Tibial artery (tissue), 4 donors: ENCODE results near the gene MPLKIP.
"Not testable (repeated sequence)": the region's sequence is repeated elsewhere in the genome, so short reads cannot be mapped to it uniquely, and the experiment has no call there.

ENCODE experiments used
- DNase-seq, 2 donors: peaks; one replicate each; pipeline ENCODE4 v3.0.0-alpha.2; 2019
- H3K27ac ChIP-seq, 2 donors: fragments of 200-600 bp; sonication (generic) in 1 of 2; 1 replicate in 1 of 2; 2 replicates in 1 of 2; pipeline ENCODE4 v1.5.1; 2018 to 2019; ENCODE audit warnings: mild to moderate bottlenecking in 1 of 2
- H3K27me3 ChIP-seq, 2 donors: fragments of 200-600 bp; sonication (generic) in 1 of 2; one replicate each; pipeline versions ENCODE4 v1.5.1 to v1.6.0; 2016 to 2019
- H3K36me3 ChIP-seq, 3 donors: fragments of 200-600 bp; sonication (generic) in 2 of 3; one replicate each; pipeline ENCODE4 v1.5.1; 2016 to 2019; ENCODE audit warnings: mild to moderate bottlenecking in 2 of 3
- H3K4me1 ChIP-seq, 4 donors: fragments of 200-600 bp; sonication (generic) in 2 of 4; 1 replicate in 3 of 4; 2 replicates in 1 of 4; pipeline ENCODE4 v1.5.1; 2016 to 2019
- H3K4me3 ChIP-seq, 2 donors: fragments of 200-600 bp; sonication (generic) in 1 of 2; 1 replicate in 1 of 2; 2 replicates in 1 of 2; pipeline ENCODE4 v1.5.1; 2018 to 2019; ENCODE audit warnings: mild to moderate bottlenecking in 2 of 2
- H3K9me3 ChIP-seq, 3 donors: fragments of 200-600 bp; sonication (generic) in 1 of 3; one replicate each; pipeline ENCODE4 v1.5.1; 2016 to 2019
- CTCF ChIP-seq, 2 experiments: fragments of 200-600 bp in 1 of 2; fragments of 450-650 bp in 1 of 2; IDR thresholded peaks; one replicate each; pipeline ENCODE4 v1.5.1; 2017 to 2019; ENCODE audit warnings: antibody characterized with exemption in 2 of 2, mild to moderate bottlenecking in 1 of 2, moderate library complexity in 1 of 2
- intact Hi-C: fragments of 100-400 bp; cut with DNase I; formaldehyde crosslinking; loops from one replicate; pipeline ENCODE4 v1.15.0; 2023; ENCODE audit warnings: low total_unique reads

The MPLKIP gene

GRCh38 chr7:40134428-40135316 lies at the start of gene MPLKIP, which contains the start of gene SUGCT:
Gene MPLKIP (minus strand): TSS chr7:40134622. CDS start chr7:40134567, 55 bp downstream.
Gene SUGCT (plus strand): TSS chr7:40135005.
- H3K4me1 ChIP-seq, result peaks cover 0 to 36% (median 23%) of the 10 kb centered on the region in 4 donors
- intact Hi-C loops, result loop anchor here (10.0 kb wide), 1 partner anchor 180 kb away; the partner anchor contains the start of gene CDK13
- H3K4me3 ChIP-seq, result peak within 1 kb of the TSS; percentile 91 to 92
- H3K27me3 ChIP-seq, result no peaks in the 10 kb centered on the region
- no peaks in the 10 kb centered on the region for H3K36me3 ChIP-seq
- no peaks in the 10 kb centered on the region for H3K9me3 ChIP-seq
- H3K27ac ChIP-seq, result peak within 1 kb of the TSS; percentile 93 to 94
- peak; percentile 97 to 99 for TF ChIP-seq CTCF (IDR thresholded peaks at IDR 0.05)
- DNase-seq, result peak; percentile 83 to 91

GRCh38 chr7:40182452-40182851 lies 48.0 kb upstream of the MPLKIP start:
- DNase-seq, result no peak
- intact Hi-C loops, result no loop called here

GRCh38 chr7:40177071-40177470 lies 42.6 kb upstream of the MPLKIP start:
- no peak for TF ChIP-seq CTCF (IDR thresholded peaks at IDR 0.05)
- Histone ChIP-seq H3K27me3 (no peaks in the 10 kb centered on the region), H3K4me3 (no peak overlapping the region), H3K4me1 (no peaks in the 10 kb centered on the region), H3K9me3 (no peaks in the 10 kb centered on the region), H3K27ac (no peak overlapping the region), H3K36me3 (peaks cover 0 to under 1% (median 0%) of the 10 kb centered on the region in 3 donors)
- no peak for DNase-seq
- intact Hi-C loops, result no loop called here

More at GRCh38 chr7:40182452-40182851, 48.0 kb upstream of the MPLKIP start:
- H3K4me3 ChIP-seq, result no peak overlapping the region
- H3K27me3 ChIP-seq, result no peaks in the 10 kb centered on the region
- H3K36me3 ChIP-seq, result peaks cover 0 to 6% (median 0%) of the 10 kb centered on the region in 3 donors
- H3K4me1 ChIP-seq, result no peaks in the 10 kb centered on the region
- H3K27ac ChIP-seq, result no peak overlapping the region
- no peaks in the 10 kb centered on the region for H3K9me3 ChIP-seq
- no peak for TF ChIP-seq CTCF (IDR thresholded peaks at IDR 0.05)

- H3K27me3 ChIP-seq, result no peaks in the 10 kb centered on the region
- no peak for DNase-seq
- TF ChIP-seq CTCF (IDR thresholded peaks at IDR 0.05), result no peak
- no peaks in the 10 kb centered on the region for H3K9me3 ChIP-seq
- intact Hi-C loops, result no loop called here
- no peak overlapping the region for H3K4me3 ChIP-seq
- no peaks in the 10 kb centered on the region for H3K4me1 ChIP-seq
- H3K36me3 ChIP-seq, result no peaks in the 10 kb centered on the region
- H3K27ac ChIP-seq, result no peak overlapping the region
These were observed 41.5 kb upstream of the MPLKIP start for GRCh38 chr7:40175725-40176510.

GRCh38 chr7:40175256-40175655 lies 40.8 kb upstream of the MPLKIP start:
- H3K27ac ChIP-seq, DNase-seq, H3K36me3 ChIP-seq, intact Hi-C loops, H3K9me3 ChIP-seq, H3K27me3 ChIP-seq, H3K4me1 ChIP-seq, H3K4me3 ChIP-seq: not testable (repeated sequence)

GRCh38 chr7:40173121-40173520 lies 38.7 kb upstream of the MPLKIP start:
- H3K4me3 ChIP-seq, H3K27ac ChIP-seq, H3K27me3 ChIP-seq, H3K36me3 ChIP-seq, H3K9me3 ChIP-seq, intact Hi-C loops, DNase-seq, H3K4me1 ChIP-seq: not testable (repeated sequence)

GRCh38 chr7:40168266-40168665 lies 33.8 kb upstream of the MPLKIP start:
- H3K27me3 ChIP-seq, H3K4me1 ChIP-seq, intact Hi-C loops, H3K9me3 ChIP-seq, H3K4me3 ChIP-seq, DNase-seq, H3K27ac ChIP-seq, H3K36me3 ChIP-seq: not testable (repeated sequence)
